DMS53 treated with DMSO at 0.1 percent for 48 hours (cell line): ENCODE measurements around the gene HSP90B1.

Source experiments
- DNase-seq: peaks from one replicate; lab custom pipeline; 2025; ENCODE audit not compliant: unreplicated experiment; lab: John Stamatoyannopoulos, UW

The HSP90B1 gene

GRCh38 chr12:103969391-103969790, 39.2 kb downstream of the HSP90B1 start:
- DNase-seq, result no peak

GRCh38 chr12:103973909-103974308, 43.7 kb downstream of the HSP90B1 start:
- no peak for DNase-seq

- no peak for DNase-seq
These were observed 45.2 kb downstream of the HSP90B1 start for GRCh38 chr12:103975368-103975767.

GRCh38 chr12:103978384-103978982, 48.3 kb downstream of the HSP90B1 start:
- no peak for DNase-seq

- DNase-seq, result no peak
These were observed 56.6 kb downstream of the HSP90B1 start for GRCh38 chr12:103986829-103987228.

GRCh38 chr12:103994235-103994634, 64.0 kb downstream of the HSP90B1 start:
- no peak for DNase-seq

GRCh38 chr12:103996595-103996994, 66.4 kb downstream of the HSP90B1 start:
- DNase-seq, result no peak

- DNase-seq, result no peak
These were observed 67.2 kb downstream of the HSP90B1 start for GRCh38 chr12:103997286-103997900.
